ENCODE measurements around the gene RXFP1.

Gene RXFP1

DNA sequence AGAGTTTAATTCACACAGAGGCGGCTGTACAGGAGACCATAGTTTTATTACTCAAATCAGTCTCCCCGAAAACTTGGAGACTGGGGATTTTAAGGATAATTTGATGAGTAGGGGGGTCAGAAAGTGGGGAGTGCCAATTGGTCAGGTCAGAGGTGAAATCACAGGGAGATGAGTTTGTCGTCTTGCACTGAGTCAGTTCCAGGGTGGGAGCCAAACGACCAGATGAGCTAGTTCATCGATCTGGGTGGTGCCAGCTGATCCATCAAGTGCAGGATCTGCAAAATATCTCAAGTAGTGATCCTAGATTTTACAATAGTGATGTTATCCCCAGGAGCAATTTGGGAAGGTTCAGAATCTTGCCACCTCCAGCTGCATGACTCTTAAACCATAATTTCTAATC is 154.4 kb downstream of the RXFP1 start:
- no peak for DNase-seq

DNA sequence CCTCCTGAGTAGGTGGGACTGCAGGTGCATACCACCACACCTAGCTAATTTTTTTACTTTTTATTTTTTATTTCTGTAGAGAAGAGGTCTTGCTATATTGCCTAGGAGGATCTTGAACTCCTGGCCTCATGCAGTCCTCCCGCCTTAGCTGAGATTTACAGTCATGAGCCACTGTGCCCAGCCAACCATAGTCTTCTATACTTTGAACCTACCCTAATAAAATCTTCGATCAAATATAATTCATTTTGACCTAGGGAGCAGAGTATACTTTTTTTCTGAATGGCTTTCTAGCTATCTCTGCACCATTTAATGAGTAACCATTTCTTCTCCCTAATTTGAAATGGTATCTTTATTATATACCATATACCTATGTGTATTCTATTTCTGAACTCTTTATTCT is 157.1 kb downstream of the RXFP1 start:
- DNase-seq = no peak

DNA sequence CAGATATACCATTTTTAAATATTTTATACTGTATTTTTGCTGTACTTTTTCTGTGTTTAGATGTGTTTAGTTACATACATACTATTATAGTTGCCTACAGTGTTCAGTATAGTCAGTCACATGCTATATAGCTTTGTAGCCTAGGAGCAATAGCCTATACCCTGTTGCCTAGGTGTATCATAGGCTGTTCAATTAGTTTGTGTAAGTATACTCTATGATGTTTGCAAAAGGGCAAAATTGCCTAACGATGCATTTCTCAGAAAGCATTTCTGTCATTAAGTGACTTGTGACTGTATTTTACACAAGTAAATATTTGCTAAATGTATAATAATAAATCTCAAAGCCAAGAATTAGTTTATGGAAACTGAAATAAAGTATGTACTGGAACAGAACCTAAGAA is 159.9 kb downstream of the RXFP1 start:
- no peak for DNase-seq

DNA sequence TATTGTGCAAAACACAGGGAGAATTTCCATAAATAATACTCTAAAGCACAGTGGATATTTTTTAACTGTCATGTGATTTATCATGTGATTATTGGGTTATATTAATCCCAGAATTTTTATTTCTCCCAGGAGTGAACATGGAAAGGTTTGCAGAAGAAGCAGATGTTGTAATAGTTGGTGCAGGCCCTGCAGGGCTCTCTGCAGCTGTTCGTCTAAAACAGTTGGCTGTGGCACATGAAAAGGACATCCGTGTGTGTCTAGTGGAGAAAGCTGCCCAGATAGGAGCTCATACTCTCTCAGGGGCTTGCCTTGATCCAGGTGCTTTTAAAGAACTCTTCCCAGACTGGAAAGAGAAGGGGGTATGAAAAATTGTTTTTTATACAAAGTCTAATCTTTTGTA is 160.4 kb downstream of the RXFP1 start:
- no peak for DNase-seq

DNA sequence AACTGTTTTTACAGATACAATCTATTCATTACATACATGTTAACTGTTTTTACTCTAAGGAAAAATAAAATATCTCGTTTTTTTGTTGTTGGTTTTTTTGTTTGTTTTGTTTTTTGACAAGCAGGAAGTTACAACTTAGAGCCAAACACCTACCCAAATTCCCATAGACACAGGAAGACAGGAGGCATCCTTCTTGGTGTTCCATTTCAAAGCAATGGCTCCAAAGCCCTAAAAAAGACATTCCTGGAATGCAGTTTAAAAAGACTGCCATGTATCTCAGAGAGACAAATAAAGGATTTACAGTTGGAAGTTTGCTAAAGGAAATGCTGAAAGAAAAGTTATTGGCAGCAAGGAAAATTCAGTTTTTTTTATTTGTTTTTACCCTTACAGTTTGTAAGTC is 167.1 kb downstream of the RXFP1 start:
- no peak for DNase-seq
